NCI-H2227 treated with DMSO at 0.1 percent for 48 hours (cell line): Measurements from ENCODE around the gene UQCRH.

Experiments
- DNase-seq: peaks from one replicate; lab custom pipeline; 2025; lab: John Stamatoyannopoulos, UW

Gene UQCRH

DNA sequence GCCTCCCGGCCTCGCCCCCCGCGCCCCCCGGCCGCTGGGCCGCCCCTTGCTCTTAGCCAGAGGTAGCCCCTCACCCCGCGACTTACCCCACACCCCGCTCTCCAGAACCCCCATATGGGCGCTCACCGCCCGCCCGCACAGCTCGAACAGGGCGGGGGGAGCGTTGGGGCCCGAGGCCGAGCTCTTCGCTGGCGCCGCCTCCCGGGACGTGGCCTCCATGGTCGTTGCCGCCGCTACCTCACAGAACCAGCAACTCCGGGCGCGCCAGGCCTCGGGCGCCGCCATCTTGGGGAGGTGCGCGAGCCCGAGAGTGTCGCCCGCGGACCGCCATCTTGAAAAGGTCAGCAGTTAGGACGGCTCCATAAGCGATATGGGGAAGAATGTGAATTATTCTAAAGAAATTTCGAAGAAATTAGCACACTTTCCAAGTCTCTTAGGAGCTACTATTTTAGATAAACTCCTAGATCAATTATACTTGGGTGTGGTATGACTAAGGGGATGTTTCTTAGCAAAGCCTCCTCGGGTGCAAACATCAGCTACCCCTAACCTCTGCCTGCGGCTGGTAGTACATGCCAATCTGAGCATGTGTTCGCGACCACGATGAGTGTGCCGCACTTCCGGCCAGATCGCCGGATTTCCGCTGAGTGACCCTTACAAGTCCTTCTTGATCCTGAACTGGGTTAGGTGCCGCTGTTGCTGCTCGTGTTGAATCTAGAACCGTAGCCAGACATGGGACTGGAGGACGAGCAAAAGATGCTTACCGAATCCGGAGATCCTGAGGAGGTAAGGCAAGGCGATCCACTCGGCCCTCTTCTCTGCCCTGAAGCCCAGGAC, at the start of gene UQCRH, which contains the start of gene LRRC41:
Gene UQCRH (plus strand): TSS at position 661 of the 834 bp plus-strand sequence. CDS start 69 bp downstream, at position 730.
Gene LRRC41 (minus strand): TSS at position 579 of the 834 bp plus-strand sequence. CDS start 294 bp downstream, at position 285.
- peak; percentile 99 for DNase-seq

DNA sequence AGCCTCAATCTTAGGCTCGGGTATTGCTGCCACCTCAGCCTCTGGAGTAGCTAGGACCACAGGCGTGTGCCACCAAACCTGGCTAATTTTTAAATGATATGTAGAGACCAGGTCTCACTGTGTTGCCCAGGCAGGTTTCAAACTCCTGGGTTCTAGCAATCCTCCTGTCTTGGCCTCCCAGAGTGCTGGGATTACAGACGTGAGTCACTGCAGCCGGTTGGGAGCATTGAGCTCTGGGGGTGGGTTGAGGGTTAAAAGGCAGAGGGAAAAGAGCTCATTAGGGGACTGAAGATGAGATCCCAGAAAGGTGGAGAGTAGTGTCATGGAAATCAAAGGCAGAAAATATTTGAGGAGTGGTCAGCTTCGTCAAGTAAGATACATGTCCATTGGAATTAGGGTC, 48.8 kb upstream of the UQCRH start:
- no peak for DNase-seq

- no peak for DNase-seq
Observed at GRCh38 chr1:46256523-46256922, 47.0 kb upstream of the UQCRH start.

DNA sequence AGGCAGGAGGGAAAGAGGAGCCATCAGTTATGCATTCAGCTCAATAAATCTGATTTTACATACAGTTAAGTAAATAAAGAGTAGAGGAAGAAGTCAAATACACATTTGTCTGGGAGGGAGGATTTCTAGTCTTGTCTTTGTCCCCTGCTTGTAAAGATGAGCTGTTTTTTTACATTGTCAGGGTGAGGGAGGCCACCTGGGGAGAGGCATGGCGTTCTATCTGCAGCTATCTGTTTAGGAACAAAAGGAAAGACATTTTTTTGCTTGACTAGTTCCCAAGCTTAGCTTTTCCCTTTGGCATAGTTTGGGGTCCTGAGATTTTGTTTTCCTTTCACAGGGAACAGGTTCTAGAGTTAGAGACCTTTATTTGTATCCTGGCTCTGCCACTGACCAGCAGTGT, 41.0 kb upstream of the UQCRH start:
- no peak for DNase-seq

DNA sequence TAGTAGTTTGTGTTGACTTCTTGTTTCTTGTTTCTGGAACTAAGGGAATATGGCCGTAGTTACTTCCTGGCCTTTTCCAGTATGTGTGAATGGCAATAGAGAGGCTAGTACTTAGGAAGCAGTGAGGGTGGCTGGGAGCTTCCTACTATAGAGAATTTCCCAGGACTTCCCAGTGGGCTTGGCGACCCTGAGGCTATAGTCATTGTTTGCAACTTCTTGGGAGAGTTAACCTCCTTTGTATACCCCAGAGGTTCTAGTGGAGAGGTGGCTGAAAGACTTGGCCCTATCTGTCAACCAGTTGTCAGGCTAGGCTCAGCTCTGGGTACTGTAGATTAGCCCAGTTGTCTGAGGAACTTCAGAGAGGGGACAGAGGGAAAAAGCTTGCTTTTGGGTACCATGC, 40.4 kb upstream of the UQCRH start:
- no peak for DNase-seq

DNA sequence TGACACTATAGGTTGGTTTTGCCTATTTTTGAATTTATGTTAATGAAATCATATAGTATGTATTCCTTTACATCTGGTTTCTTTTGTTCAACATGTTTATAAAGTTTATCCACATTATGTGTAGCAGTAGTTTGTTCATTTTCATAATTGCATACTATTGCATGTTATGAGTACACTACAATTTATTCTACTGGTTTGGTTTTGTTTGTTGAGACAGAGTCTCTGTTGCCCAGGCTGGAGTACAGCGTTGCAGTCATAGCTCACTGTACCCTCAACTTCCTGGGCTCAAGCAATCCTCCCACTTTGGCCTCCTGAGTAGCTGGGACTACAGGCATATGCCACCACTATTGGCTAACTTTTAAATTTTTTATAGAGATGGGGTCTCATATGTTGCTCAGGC, 34.9 kb upstream of the UQCRH start:
- no peak for DNase-seq

GRCh38 chr1:46274225-46275029, 29.1 kb upstream of the UQCRH start:
- no peak for DNase-seq

DNA sequence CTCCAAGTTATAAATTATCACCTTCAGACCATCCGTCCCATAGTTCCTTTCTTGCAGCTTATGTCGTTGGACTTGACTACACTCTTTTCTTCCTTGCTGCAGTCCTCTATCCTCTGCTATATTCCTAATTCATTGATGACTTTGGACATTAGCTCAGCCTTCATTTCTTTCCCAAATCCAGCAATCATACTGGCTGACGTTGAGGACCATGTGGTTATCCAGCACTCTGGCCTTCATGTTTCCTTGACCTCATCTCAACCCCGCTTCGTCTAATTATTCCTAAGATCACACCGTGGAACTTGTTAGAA, 28.5 kb upstream of the UQCRH start:
- DNase-seq: no peak

- no peak for DNase-seq
Observed at GRCh38 chr1:46277658-46278373, 25.7 kb upstream of the UQCRH start.

GRCh38 chr1:46278807-46279206, 24.7 kb upstream of the UQCRH start:
- DNase-seq: no peak

- DNase-seq: no peak
Observed at GRCh38 chr1:46280092-46280491, 23.4 kb upstream of the UQCRH start.

DNA sequence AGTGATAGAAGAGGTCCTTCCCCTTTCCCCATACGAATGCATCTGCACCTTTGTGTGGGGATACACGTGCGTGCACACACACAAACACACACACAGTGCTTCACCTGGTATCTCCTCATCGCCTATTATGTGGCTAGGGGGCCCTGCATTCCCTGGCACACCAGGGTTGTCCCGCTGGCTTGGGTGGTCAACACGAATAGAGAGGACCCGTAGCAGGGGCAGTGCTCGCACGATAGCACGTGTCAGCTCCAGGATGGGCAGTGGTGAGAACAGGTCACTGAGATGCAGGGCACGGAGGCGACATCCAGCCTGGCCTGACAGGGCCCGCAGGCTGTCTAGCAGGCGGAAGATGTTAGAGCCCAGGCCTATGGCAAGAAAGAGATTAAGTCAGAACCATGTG, 22.5 kb upstream of the UQCRH start:
- no peak for DNase-seq

GRCh38 chr1:46284058-46284457, 19.4 kb upstream of the UQCRH start:
- DNase-seq: no peak

DNA sequence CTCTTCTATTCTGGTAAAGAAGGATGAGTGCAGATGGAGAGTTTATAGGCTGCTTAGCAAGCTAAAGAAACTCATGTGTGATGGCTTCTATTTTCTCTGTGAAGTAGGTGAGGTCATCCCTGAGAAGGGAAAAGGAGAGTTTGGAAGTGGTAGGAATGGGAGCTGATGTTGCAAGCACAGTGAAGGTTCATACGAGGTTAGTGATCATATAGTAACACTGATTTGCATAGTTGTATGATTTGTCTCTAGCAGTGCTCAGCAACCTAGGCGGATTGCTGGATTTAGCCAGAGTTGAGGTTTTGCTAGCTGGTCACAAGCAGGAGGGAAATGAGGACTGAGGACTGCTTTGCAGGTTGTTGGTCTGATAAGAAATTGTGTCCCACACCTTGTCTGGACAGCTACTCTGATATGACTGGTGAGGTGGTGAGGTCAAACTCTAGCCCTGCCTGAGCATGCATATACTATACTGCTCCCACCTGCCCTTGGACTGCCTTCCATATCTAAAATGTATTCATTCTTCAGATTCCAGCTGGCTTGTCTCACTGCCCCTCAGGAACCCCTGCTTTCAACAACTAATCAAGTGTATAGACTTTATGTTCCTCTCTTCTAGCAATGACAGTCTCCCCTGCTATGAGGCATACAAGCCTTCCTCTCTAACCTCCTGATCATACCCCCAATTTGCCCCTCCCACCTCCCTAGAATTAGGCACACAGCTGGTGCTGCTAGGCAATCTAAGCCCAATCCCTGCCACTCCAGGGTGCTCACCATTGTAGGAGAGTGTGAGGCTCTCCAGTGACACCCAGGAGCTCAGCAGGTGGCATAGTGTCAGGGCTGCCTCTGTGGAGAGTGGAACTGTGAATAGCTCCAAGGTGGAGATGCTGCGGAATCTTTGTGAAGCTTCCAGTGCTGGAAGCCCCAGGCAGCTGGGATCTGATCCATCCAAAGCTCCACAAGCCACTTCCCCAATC, 18.6 kb upstream of the UQCRH start:
- DNase-seq: no peak

GRCh38 chr1:46285730-46286477, 17.6 kb upstream of the UQCRH start:
- no peak for DNase-seq

GRCh38 chr1:46288485-46289133, 14.9 kb upstream of the UQCRH start:
- no peak for DNase-seq

DNA sequence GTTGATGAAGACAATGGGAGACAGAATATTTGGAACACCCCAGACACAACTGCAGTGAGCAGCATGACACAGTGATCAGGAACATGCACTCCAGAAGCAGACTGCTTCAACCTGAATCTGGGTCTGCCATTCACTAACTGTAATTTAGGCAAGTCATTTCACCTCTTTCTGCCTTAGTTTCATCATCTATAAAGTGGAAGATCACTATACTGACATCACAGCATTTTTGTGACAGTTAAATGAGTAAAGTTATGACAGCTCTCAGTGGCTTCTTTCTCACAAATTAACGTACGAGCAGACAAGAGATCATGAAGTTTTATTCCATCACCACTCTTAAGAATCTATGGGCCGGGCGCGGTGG, 14.4 kb upstream of the UQCRH start:
- DNase-seq: no peak

- no peak for DNase-seq
Observed at GRCh38 chr1:46289976-46290375, 13.5 kb upstream of the UQCRH start.

GRCh38 chr1:46295306-46295705, 8.2 kb upstream of the UQCRH start:
- DNase-seq: no peak

- DNase-seq: no peak
Observed at GRCh38 chr1:46298387-46298786, 5.1 kb upstream of the UQCRH start.
